Heart left ventricle (tissue), 13 donors: ENCODE results near the gene FAM168A.

Experiments used
- CTCF ChIP-seq, 12 donors: fragments of 200-600 bp; sonication (generic) in 4 of 12; IDR thresholded peaks; one replicate each; pipeline versions ENCODE4 v1.5.0 to v1.8.0; 2018 to 2022; ENCODE audit warnings: antibody characterized with exemption in 12 of 12, mild to moderate bottlenecking in 5 of 12
- POLR2A ChIP-seq, 2 donors: fragments of 450-650 bp; IDR thresholded peaks; one replicate each; pipeline ENCODE4 v1.6.1; 2017; ENCODE audit warnings: antibody characterized with exemption in 2 of 2, mild to moderate bottlenecking in 2 of 2, moderate library complexity in 2 of 2
- donor health status: ischemic (EF 13 %, LVEDD 7.1; RV severe dilation, severe dysfunction).
- donor health status: DM: no; HTN: yes; CAD: no.
- donor health status: DM: no; HTN: no; CAD: no.
- donor health status: ischemic (EF 25% LVEDD 6.9; RV normal size, moderate dysfunction).
- donor health status: ischemic (EF 25% LVEDD 5.7; RV mildly dilated, moderate dysfunction).
- donor health status: ischemic (EF 35%, LVEDD 5.7; RV mildly dilated, moderate dysfunction).
- donor health status: nonischemic (EF 11% LVEDD 7.7; RV severe dilation, severe dysfunction).
- donor health status: DM: yes; HTN: yes; CAD: no.
- donor health status: PGD.
- donor health status: ischemic (EF 29% LVEDD 5.4; RV normal size, mild dysfunction).
- donor health status: nonischemic (EF 23%, LVEDD 6.1; RV moderate dilation, normal function).

- no peak for TF ChIP-seq CTCF (IDR thresholded peaks at IDR 0.05)
- TF ChIP-seq POLR2A (IDR thresholded peaks at IDR 0.05): no peak
Measured at GRCh38 chr11:73578592-73579185, 19.2 kb downstream of the FAM168A start.
